A549 (cell line): ENCODE data around the gene CNTNAP2.

Source experiments
- BHLHE40 ChIP-seq: IDR thresholded peaks from 2 replicates; pipeline ENCODE4 v1.6.1; 2012; ENCODE audit warnings: low read depth, low read length, inconsistent platforms
- CBX2 ChIP-seq: fragments of 200-600 bp; sonication (generic); IDR thresholded peaks from 2 replicates; pipeline ENCODE4 v1.6.1; 2016; ENCODE audit warnings: low read depth, mild to moderate bottlenecking, borderline replicate concordance
- KDM5A ChIP-seq: fragments of 200-600 bp; sonication (generic); IDR thresholded peaks from 2 replicates; pipeline ENCODE4 v1.6.1; 2016; ENCODE audit warnings: antibody characterized with exemption, mild to moderate bottlenecking
- MYC ChIP-seq: IDR thresholded peaks from 2 replicates; pipeline ENCODE4 v1.6.1; 2012; ENCODE audit warnings: mild to moderate bottlenecking, inconsistent platforms, low read length, improper control_type of control experiment, borderline replicate concordance
- POLR2A ChIP-seq: IDR thresholded peaks from 2 replicates; pipeline ENCODE4 v1.6.1; 2012; ENCODE audit warnings: mild to moderate bottlenecking, low read length
- POLR2AphosphoS2 ChIP-seq: conservative IDR thresholded peaks from 2 replicates; pipeline ENCODE4 v1.6.1; 2012; ENCODE audit warnings: low read length, improper control_type of control experiment, inconsistent platforms
- RAD21 ChIP-seq, 2 experiments: fragments of >200 bp in 1 of 2; sonication (Bioruptor Twin) in 1 of 2; formaldehyde crosslinking in 1 of 2; IDR thresholded peaks in 1 of 2; conservative IDR thresholded peaks in 1 of 2; 2 replicates in 1 of 2; 3 replicates in 1 of 2; pipeline ENCODE4 v1.6.1; 2012 to 2018; ENCODE audit warnings: inconsistent platforms in 1 of 2
- RFX5 ChIP-seq: fragments of 450-650 bp; IDR thresholded peaks from 2 replicates; pipeline ENCODE4 v1.7.1; 2014; ENCODE audit warnings: antibody characterized with exemption, mild to moderate bottlenecking, moderate library complexity
- TF ChIP-seq, protein P1 (sequence below): fragments of >200 bp; sonication (Bioruptor Twin); formaldehyde crosslinking; IDR thresholded peaks from 3 replicates; pipeline ENCODE4 v1.5.1; 2016
- TF ChIP-seq, protein P2 (sequence below): fragments of 450-650 bp; IDR thresholded peaks from 2 replicates; pipeline ENCODE4 v1.6.1; 2014; ENCODE audit warnings: antibody characterized with exemption

DNA sequence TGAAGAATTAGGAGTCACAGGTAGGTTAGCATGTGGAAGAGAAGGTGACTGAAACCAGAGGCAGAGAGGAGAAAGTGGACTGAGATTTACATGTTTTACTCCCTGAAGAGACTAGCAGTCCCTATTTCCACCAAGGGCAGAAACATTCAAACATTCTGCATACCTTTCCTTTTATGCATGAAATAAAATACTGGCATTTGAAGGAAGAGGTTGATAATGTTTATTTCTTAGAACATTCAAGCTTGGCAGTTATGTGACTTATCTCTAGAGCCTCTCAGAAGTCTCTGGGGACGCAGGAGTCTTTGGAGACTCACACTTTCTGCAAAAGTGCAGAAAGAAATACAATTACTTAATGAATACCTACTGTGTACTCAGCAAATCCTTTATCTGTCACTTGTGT, 1966.8 kb downstream of the CNTNAP2 start:
- TF ChIP-seq, protein P1, sequence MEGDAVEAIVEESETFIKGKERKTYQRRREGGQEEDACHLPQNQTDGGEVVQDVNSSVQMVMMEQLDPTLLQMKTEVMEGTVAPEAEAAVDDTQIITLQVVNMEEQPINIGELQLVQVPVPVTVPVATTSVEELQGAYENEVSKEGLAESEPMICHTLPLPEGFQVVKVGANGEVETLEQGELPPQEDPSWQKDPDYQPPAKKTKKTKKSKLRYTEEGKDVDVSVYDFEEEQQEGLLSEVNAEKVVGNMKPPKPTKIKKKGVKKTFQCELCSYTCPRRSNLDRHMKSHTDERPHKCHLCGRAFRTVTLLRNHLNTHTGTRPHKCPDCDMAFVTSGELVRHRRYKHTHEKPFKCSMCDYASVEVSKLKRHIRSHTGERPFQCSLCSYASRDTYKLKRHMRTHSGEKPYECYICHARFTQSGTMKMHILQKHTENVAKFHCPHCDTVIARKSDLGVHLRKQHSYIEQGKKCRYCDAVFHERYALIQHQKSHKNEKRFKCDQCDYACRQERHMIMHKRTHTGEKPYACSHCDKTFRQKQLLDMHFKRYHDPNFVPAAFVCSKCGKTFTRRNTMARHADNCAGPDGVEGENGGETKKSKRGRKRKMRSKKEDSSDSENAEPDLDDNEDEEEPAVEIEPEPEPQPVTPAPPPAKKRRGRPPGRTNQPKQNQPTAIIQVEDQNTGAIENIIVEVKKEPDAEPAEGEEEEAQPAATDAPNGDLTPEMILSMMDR = no peak
- no peak for TF ChIP-seq KDM5A
- TF ChIP-seq POLR2AphosphoS2 = no peak
- no peak for TF ChIP-seq POLR2A
- TF ChIP-seq RAD21 (conservative IDR thresholded peaks at IDR 0.05 in 1 of 2, IDR thresholded peaks at IDR 0.05 in 1 of 2) = no peak
- no peak for TF ChIP-seq RFX5
- TF ChIP-seq MYC = no peak
- no peak for TF ChIP-seq CBX2
- TF ChIP-seq BHLHE40 = no peak
- TF ChIP-seq, protein P2, sequence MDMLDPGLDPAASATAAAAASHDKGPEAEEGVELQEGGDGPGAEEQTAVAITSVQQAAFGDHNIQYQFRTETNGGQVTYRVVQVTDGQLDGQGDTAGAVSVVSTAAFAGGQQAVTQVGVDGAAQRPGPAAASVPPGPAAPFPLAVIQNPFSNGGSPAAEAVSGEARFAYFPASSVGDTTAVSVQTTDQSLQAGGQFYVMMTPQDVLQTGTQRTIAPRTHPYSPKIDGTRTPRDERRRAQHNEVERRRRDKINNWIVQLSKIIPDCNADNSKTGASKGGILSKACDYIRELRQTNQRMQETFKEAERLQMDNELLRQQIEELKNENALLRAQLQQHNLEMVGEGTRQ = no peak
